Parathyroid adenoma (tissue), 2 donors: ENCODE results near the gene RAE1.

Source experiments
- H2AFZ ChIP-seq: fragments of 300-600 bp; sonication (generic); one replicate; pipeline ENCODE4 v1.7.0; 2017; ENCODE audit warnings: antibody characterized with exemption, mild to moderate bottlenecking
- H3K27ac ChIP-seq: fragments of 300-600 bp; sonication (generic); one replicate; pipeline ENCODE4 v1.7.0; 2017
- H3K27me3 ChIP-seq: fragments of 300-600 bp; sonication (generic); one replicate; pipeline ENCODE4 v1.7.0; 2017; ENCODE audit warnings: low read length; ENCODE audit not compliant: control insufficient read depth, insufficient read depth
- H3K36me3 ChIP-seq: fragments of 300-600 bp; sonication (generic); one replicate; pipeline ENCODE4 v1.7.0; 2017; ENCODE audit warnings: low read length; ENCODE audit not compliant: control insufficient read depth, insufficient read depth
- H3K4me1 ChIP-seq: fragments of 300-600 bp; sonication (generic); one replicate; pipeline ENCODE4 v1.7.0; 2017; ENCODE audit warnings: control low read depth
- H3K4me2 ChIP-seq: fragments of 300-600 bp; sonication (generic); one replicate; pipeline ENCODE4 v1.7.0; 2017; ENCODE audit warnings: low read length
- H3K4me3 ChIP-seq: fragments of 300-600 bp; sonication (generic); one replicate; pipeline ENCODE4 v1.7.0; 2017; ENCODE audit warnings: low read depth, low read length
- H3K79me2 ChIP-seq: fragments of 300-600 bp; sonication (generic); one replicate; pipeline ENCODE4 v1.7.0; 2017; ENCODE audit warnings: control low read depth
- H3K9ac ChIP-seq: fragments of 300-600 bp; sonication (generic); one replicate; pipeline ENCODE4 v1.7.0; 2017; ENCODE audit warnings: mild to moderate bottlenecking
- H3K9me3 ChIP-seq: fragments of 300-600 bp; sonication (generic); one replicate; pipeline ENCODE4 v1.7.0; 2017; ENCODE audit warnings: low read length; ENCODE audit not compliant: control insufficient read depth
- TF ChIP-seq, protein P1 (sequence below): fragments of 300-600 bp; sonication (generic); IDR thresholded peaks from one replicate; pipeline ENCODE4 v1.7.0; 2017; ENCODE audit warnings: antibody characterized with exemption, mild to moderate bottlenecking
- donor health status: primary hyperparathyroidism.

The RAE1 gene

GRCh38 chr20:57388953-57389694, 38.1 kb downstream of the RAE1 start:
- TF ChIP-seq, protein P1, sequence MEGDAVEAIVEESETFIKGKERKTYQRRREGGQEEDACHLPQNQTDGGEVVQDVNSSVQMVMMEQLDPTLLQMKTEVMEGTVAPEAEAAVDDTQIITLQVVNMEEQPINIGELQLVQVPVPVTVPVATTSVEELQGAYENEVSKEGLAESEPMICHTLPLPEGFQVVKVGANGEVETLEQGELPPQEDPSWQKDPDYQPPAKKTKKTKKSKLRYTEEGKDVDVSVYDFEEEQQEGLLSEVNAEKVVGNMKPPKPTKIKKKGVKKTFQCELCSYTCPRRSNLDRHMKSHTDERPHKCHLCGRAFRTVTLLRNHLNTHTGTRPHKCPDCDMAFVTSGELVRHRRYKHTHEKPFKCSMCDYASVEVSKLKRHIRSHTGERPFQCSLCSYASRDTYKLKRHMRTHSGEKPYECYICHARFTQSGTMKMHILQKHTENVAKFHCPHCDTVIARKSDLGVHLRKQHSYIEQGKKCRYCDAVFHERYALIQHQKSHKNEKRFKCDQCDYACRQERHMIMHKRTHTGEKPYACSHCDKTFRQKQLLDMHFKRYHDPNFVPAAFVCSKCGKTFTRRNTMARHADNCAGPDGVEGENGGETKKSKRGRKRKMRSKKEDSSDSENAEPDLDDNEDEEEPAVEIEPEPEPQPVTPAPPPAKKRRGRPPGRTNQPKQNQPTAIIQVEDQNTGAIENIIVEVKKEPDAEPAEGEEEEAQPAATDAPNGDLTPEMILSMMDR: no peak
- Histone ChIP-seq H3K36me3 (no peaks in the 10 kb centered on the region), H3K4me3 (peak overlapping the region; percentile 12), H3K27me3 (no peaks in the 10 kb centered on the region), H3K27ac (no peak overlapping the region), H3K4me1 (no peaks in the 10 kb centered on the region), H3K9ac (no peak overlapping the region), H2AFZ (peak overlapping the region; percentile 84), H3K4me2 (peak overlapping the region; percentile 66), H3K79me2 (no peaks in the 10 kb centered on the region), H3K9me3 (no peaks in the 10 kb centered on the region)

DNA sequence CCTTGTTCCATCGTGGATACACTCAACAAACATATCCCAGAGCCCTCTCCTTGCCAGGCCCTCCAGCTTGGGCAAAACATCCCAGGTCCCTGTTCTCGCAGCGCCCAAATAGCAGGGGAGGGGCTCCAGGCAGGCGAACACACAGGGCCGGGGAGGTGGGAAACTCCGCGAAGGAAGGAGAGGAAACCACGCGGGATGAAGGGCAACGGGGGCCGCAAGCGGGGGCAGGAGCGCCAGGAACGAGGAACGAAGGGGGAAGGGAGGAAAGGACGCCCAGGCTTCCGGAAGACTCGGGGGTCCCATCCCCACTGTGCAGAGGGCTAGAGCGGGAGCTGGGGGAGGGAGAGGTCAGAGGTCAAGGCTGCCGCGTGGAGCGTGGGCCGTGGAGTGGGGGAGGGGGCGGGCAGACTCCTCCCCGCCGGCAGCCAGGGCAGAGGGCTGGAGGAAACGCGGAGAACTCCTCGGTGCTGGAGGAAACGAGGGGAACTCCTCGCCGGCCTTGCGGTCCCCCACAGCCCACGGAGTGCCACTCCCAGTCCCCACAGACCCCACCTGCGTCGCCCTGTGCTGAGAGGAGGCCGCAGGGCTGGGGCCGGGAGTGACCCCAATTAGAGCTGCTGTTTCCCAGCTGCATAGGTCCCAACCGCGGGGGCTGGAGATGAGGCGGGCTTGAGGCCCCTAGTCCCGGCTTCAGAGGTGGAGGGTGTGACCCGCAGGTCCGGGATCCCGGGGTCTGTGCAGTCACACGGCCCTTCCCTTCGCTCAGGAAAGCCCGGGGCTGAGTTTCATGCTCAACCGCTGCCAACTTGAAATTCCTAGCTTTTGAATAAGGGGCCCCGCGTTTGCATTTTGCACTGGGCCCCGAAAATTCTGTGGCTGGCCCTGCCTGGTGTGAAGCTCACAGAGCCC, 38.9 kb downstream of the RAE1 start:
- TF ChIP-seq, protein P1: no peak
- Histone ChIP-seq H2AFZ (peak overlapping the region; percentile 84), H3K4me2 (peak overlapping the region; percentile 66), H3K27me3 (no peaks in the 10 kb centered on the region), H3K4me1 (no peaks in the 10 kb centered on the region), H3K9me3 (no peaks in the 10 kb centered on the region), H3K79me2 (no peaks in the 10 kb centered on the region), H3K27ac (no peak overlapping the region), H3K9ac (no peak overlapping the region), H3K36me3 (no peaks in the 10 kb centered on the region), H3K4me3 (no peak overlapping the region)

- Histone ChIP-seq H3K9me3 (no peaks in the 10 kb centered on the region), H3K79me2 (no peaks in the 10 kb centered on the region), H3K27ac (no peak within 1 kb of the TSS), H3K4me1 (no peaks in the 10 kb centered on the region), H3K27me3 (no peaks in the 10 kb centered on the region), H3K36me3 (no peaks in the 10 kb centered on the region), H3K4me2 (peak within 1 kb of the TSS; percentile 68), H2AFZ (peak within 1 kb of the TSS; percentile 88), H3K9ac (no peak within 1 kb of the TSS), H3K4me3 (peak within 1 kb of the TSS; percentile 44)
- TF ChIP-seq, protein P1: no peak
Observed at GRCh38 chr20:57390604-57391438, 39.8 kb downstream of the RAE1 start, which contains the start of gene RBM38. Gene RBM38 (plus strand): TSS chr20:57391396. CDS start chr20:57391582, 186 bp downstream.

DNA sequence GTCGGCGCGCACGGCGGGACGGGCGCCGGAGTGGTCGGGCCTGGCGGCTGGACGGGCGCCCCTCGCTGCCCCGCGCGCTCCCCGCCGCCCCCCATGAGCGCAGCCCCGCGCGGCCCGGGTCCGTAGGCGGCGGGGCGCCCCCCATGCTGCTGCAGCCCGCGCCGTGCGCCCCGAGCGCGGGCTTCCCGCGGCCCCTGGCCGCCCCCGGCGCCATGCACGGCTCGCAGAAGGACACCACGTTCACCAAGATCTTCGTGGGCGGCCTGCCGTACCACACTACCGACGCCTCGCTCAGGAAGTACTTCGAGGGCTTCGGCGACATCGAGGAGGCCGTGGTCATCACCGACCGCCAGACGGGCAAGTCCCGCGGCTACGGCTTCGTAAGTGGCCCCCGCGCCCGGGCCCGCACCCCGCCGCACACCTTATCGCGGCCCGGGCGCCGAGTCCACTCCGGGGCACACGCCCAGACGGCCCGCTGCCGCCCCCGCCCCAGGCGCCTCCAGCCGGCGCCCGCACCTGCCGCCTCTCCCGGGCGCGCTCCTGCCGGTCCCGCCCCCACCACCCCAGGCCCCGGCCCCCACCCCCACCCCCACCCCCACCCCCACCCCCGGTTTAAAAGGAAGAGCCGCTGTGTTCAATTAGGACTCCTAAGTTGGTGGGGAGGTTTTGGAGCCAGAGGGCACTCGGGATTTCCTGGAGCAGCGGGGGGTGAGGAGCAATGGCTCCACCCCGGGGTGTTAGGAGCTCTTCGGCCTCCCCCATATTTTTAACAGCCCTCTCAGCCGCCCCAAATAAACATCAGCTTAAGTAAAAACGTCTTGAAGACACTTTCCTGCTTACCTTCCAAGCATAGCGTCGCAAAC, 40.6 kb downstream of the RAE1 start:
- Histone ChIP-seq H3K27ac (no peak overlapping the region), H3K4me1 (no peaks in the 10 kb centered on the region)

More for the DNA sequence above, 40.6 kb downstream of the RAE1 start:
- no peaks in the 10 kb centered on the region for H3K36me3 ChIP-seq
- H3K79me2 ChIP-seq: no peaks in the 10 kb centered on the region
- peak overlapping the region; percentile 44 for H3K4me3 ChIP-seq
- no peaks in the 10 kb centered on the region for H3K9me3 ChIP-seq
- peak overlapping the region; percentile 88 for H2AFZ ChIP-seq
- no peaks in the 10 kb centered on the region for H3K27me3 ChIP-seq
- peak overlapping the region; percentile 68 for H3K4me2 ChIP-seq
- H3K9ac ChIP-seq: no peak overlapping the region
- TF ChIP-seq, protein P1: no peak
